Ascending aorta (tissue), 2 donors: ENCODE measurements around the gene RIMKLB. TPM values are rescaled to one million over a fixed set of nuclear protein-coding genes. Genes with fewer than 3 reads are reported as not detected.
"Not testable (repeated sequence)": the region's sequence is repeated elsewhere in the genome, so short reads cannot be mapped to it uniquely, and the experiment has no call there.

Experiments
- DNase-seq, 2 donors: peaks; one replicate each; pipeline ENCODE4 v3.0.0-alpha.2; 2019; ENCODE audit warnings: low spot score in 2 of 2
- H3K27ac ChIP-seq, 2 donors: fragments of 200-600 bp; sonication (generic); one replicate each; pipeline ENCODE4 v1.5.1; 2016 to 2017; ENCODE audit warnings: mild to moderate bottlenecking in 1 of 2
- H3K27me3 ChIP-seq: fragments of 200-600 bp; sonication (generic); one replicate; pipeline ENCODE4 v1.5.1; 2017
- H3K36me3 ChIP-seq, 2 donors: fragments of 200-600 bp; sonication (generic); one replicate each; pipeline ENCODE4 v1.5.1; 2016
- H3K4me1 ChIP-seq, 2 donors: fragments of 200-600 bp; sonication (generic); one replicate each; pipeline ENCODE4 v1.5.1; 2016 to 2017; ENCODE audit warnings: mild to moderate bottlenecking in 1 of 2
- H3K4me3 ChIP-seq, 2 donors: fragments of 200-600 bp; sonication (generic); one replicate each; pipeline ENCODE4 v1.5.1; 2016 to 2017; ENCODE audit warnings: mild to moderate bottlenecking in 1 of 2
- H3K9me3 ChIP-seq, 2 donors: fragments of 200-600 bp; sonication (generic); one replicate each; pipeline ENCODE4 v1.5.1; 2016
- intact Hi-C: fragments of 100-400 bp; cut with DNase I; formaldehyde crosslinking; loops from one replicate; pipeline ENCODE4 v1.15.1; 2023
- total RNA-seq: library from RNA; depleted of rRNA; stranded (reverse); fragments of >200 nt; gene quantifications from one replicate; pipeline ENCODE4 v1.1.0, GENCODE V29; 2016
- TF ChIP-seq, protein P1 (sequence below), 3 experiments: fragments of 200-600 bp in 2 of 3; fragments of 450-650 bp in 1 of 3; sonication (generic) in 2 of 3; IDR thresholded peaks; one replicate each; pipeline ENCODE4 v1.5.1; 2016 to 2019; ENCODE audit warnings: antibody characterized with exemption in 3 of 3, mild to moderate bottlenecking in 1 of 3, moderate library complexity in 1 of 3

The RIMKLB gene
- total RNA-seq, 1 donor from 2014 or later, result 26.0 TPM

DNA sequence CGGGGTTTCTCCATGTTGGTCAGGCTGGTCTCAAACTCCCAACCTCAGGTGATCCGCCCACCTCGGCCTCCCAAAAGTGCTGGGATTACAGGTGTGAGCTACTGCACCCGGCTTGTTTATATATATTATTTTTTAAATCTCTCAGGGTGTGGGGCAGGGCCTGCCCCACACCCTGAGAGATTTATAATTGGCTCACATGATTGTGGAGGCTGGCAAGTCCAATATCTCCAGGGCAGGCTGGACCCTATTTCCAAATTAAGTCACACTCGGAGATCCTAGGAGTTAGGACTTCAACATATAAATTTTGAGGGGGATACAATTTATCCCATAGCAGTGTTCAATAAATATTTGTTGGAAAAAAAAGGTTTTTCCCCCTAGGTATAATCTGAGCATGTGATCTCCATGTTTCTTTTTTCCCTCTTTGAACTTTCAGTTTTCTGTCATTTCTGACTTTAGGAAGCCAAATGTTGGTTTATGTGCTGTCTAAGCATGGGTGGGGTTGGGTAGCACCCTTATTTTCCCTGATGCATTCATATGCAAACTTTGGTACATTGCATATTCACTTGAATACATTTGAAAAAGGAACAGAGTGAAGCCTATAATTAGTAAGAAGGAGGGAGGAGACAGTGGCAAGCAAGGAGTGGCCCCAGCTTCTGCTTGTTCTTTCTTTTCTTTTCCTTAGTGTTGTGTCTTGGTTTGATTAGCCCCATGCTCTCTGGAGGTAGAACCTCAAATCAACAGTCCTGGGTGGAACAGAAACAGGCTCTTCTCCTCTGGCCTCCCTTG, 116.0 kb downstream of the RIMKLB start:
- H3K27me3 ChIP-seq, result no peaks in the 10 kb centered on the region
- H3K36me3 ChIP-seq, result no peaks in the 10 kb centered on the region
- no peak for DNase-seq
- intact Hi-C loops, result no loop called here
- H3K9me3 ChIP-seq, result no peaks in the 10 kb centered on the region
- H3K4me3 ChIP-seq, result no peak overlapping the region
- H3K27ac ChIP-seq, result no peak overlapping the region
- no peaks in the 10 kb centered on the region for H3K4me1 ChIP-seq
- TF ChIP-seq, protein P1, sequence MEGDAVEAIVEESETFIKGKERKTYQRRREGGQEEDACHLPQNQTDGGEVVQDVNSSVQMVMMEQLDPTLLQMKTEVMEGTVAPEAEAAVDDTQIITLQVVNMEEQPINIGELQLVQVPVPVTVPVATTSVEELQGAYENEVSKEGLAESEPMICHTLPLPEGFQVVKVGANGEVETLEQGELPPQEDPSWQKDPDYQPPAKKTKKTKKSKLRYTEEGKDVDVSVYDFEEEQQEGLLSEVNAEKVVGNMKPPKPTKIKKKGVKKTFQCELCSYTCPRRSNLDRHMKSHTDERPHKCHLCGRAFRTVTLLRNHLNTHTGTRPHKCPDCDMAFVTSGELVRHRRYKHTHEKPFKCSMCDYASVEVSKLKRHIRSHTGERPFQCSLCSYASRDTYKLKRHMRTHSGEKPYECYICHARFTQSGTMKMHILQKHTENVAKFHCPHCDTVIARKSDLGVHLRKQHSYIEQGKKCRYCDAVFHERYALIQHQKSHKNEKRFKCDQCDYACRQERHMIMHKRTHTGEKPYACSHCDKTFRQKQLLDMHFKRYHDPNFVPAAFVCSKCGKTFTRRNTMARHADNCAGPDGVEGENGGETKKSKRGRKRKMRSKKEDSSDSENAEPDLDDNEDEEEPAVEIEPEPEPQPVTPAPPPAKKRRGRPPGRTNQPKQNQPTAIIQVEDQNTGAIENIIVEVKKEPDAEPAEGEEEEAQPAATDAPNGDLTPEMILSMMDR (IDR thresholded peaks at IDR 0.05), result no peak

DNA sequence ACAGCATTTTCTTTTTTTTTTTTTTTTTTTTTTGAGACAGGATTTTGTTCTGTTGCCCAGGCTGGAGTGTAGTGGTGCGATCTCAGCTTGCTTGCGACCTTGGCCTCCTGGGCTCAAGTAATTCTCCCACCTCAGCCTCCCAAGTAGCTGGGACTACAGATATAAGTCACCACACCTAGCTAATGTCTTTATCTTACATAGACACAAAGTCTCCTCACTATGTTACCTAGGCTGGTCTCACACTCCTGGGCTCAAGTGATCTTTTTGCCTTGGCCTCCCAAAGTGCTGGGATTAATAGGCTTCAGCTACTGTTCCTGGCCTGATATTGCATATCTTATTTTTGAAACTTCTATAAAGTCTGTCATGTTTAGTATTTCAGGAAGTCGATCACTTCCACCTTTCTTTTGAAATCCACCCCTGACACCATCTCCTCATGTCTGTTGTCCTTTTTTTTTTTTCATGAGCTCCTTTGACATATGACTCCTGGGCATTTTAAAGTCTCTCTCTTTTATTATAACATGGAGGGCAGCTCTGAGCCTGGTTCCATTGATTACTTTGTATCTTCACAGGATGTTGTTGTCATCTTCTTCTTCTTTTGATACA, 118.8 kb downstream of the RIMKLB start:
- TF ChIP-seq, protein P1 (IDR thresholded peaks at IDR 0.05), result no peak
- intact Hi-C loops, result no loop called here
- Histone ChIP-seq H3K4me3 (no peak overlapping the region), H3K4me1 (no peaks in the 10 kb centered on the region), H3K27ac (no peak overlapping the region), H3K27me3 (no peaks in the 10 kb centered on the region), H3K9me3 (no peaks in the 10 kb centered on the region), H3K36me3 (no peaks in the 10 kb centered on the region)
- no peak for DNase-seq

DNA sequence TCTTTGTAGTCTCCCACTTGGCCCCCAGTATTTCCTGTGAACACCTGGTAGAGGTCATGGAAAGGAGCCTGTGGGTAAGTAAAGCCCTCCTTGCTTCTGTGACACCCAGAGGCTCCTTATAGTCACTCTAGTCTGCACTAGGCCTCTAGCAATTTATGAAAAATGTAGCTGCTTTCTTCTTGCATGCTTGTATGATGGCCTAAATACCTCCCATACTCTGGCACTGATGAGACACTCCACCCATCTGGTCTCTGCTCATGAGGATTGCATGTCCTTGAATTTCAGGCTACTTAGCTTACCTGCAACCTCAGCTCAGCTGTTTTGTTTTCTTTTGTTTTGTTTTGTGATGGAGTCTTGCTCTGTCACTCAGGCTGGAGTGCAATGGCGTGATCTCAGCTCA, 120.1 kb downstream of the RIMKLB start:
- no peaks in the 10 kb centered on the region for H3K36me3 ChIP-seq
- intact Hi-C loops, result no loop called here
- H3K4me1 ChIP-seq, result no peaks in the 10 kb centered on the region
- no peaks in the 10 kb centered on the region for H3K9me3 ChIP-seq
- TF ChIP-seq, protein P1 (IDR thresholded peaks at IDR 0.05), result no peak
- H3K27me3 ChIP-seq, result no peaks in the 10 kb centered on the region
- no peak for DNase-seq
- H3K4me3 ChIP-seq, result no peak overlapping the region
- H3K27ac ChIP-seq, result no peak overlapping the region

DNA sequence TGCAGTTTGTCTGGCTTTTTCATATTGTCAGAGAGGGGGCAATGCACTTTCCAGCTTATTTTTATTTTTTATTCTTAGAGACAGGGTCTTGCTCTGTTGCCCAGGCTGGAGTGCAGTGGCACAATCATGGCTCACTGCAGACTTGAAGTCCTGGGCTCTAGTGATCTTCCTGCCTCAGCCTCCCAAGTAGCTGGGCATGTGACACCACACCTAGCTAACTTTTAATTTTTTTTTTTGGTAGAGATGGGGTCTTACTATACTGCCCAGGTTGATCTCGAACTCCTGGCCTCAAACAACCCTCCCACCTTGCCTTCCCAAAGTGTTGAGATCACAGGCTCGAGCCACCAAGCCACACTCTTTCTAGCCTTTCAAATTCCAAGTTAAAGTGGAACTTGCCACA, 120.7 kb downstream of the RIMKLB start:
- DNase-seq, result no peak
- intact Hi-C loops, result no loop called here
- no peaks in the 10 kb centered on the region for H3K36me3 ChIP-seq
- H3K27ac ChIP-seq, result no peak overlapping the region
- TF ChIP-seq, protein P1 (IDR thresholded peaks at IDR 0.05), result no peak
- no peaks in the 10 kb centered on the region for H3K4me1 ChIP-seq
- H3K4me3 ChIP-seq, result no peak overlapping the region
- H3K9me3 ChIP-seq, result no peaks in the 10 kb centered on the region
- no peaks in the 10 kb centered on the region for H3K27me3 ChIP-seq

DNA sequence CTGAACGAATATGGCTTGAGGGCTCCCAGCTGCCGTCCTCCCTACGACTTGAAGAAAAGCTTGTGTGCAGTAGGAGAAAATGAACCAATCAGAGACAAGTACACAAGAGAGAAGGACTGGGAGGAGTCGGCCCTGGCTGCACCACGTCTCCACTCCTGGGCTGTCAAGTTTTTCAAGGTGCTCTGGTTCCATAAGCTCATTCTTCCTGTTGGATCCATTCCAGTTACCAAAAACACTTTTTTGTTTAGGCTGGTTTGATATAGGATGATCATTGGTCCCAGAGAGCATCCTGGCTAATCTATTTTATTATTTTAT, 121.8 kb downstream of the RIMKLB start:
- Histone ChIP-seq H3K4me3 (no peak overlapping the region), H3K27ac (no peak overlapping the region), H3K36me3 (no peaks in the 10 kb centered on the region), H3K9me3 (no peaks in the 10 kb centered on the region), H3K4me1 (no peaks in the 10 kb centered on the region), H3K27me3 (no peaks in the 10 kb centered on the region)
- DNase-seq, result no peak
- intact Hi-C loops, result no loop called here
- TF ChIP-seq, protein P1 (IDR thresholded peaks at IDR 0.05), result no peak

DNA sequence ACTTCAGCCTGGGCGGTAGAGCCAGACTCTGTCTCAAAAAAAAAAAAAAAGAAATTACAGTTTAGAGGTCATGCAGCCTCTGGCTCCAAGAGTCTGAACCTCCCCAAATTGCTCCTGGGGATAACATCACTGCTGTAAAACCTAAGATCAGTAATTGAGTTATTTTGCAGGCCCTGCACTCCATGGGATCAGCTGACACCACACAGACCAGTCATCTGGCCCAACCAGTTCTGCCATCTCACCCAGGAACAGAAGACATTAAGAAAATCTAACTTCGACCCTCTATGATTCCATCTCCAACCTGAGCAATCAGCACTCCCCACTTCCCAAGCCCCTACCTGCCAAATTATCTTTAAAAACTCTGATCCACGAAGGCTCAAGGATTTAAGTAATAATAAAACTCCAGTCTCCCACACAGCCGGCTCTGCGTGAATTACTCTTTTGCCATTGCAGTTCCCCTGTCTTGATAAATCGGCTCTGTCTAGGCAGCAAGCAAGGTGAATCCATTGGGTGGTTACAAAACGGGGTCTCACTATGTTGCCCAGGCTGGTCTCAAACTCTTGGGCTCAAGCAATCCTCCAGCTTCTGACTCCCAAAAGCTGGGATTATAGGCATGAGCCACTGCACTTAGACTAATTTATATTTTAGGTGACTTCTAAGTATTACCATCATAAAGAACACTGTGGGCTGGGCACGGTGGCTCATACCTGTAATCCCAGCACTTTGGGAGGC, 123.1 kb downstream of the RIMKLB start:
- intact Hi-C loops, H3K9me3 ChIP-seq, H3K4me3 ChIP-seq, H3K4me1 ChIP-seq, DNase-seq, H3K27me3 ChIP-seq, H3K27ac ChIP-seq, H3K36me3 ChIP-seq: not testable (repeated sequence)
